Measurements from ENCODE around the gene IYD. TPM values are rescaled to one million over a fixed set of nuclear protein-coding genes. Genes with fewer than 3 reads are reported as not detected.
A peak's percentile ranks its signal among the peaks of the same experiment; 100 is the strongest.

The IYD gene
- total RNA-seq, 2 donors from 2014 or later = not detected

- no peak overlapping the region for H3K27ac Mint-ChIP-seq
- ATAC-seq (no peak), DNase-seq (no peak)
These were observed 23.1 kb downstream of the IYD start for GRCh38 chr6:150391890-150392289.

GRCh38 chr6:150392452-150393220, 23.8 kb downstream of the IYD start:
- ATAC-seq (no peak), DNase-seq (no peak)
- Mint-ChIP-seq H3K4me1 (peaks cover 3% of the 10 kb centered on the region), H3K36me3 (ENCODE audit: low read depth) (no peaks in the 10 kb centered on the region), H3K27ac (no peak overlapping the region), H3K27me3 (peaks cover 32% of the 10 kb centered on the region), H3K4me3 (no peak overlapping the region)
- H3K9me3 ChIP-seq (ENCODE audit: control insufficient read depth, low read length, poor library complexity, severe bottlenecking) = no peaks in the 10 kb centered on the region

More at GRCh38 chr6:150391890-150392289, 23.1 kb downstream of the IYD start:
- Mint-ChIP-seq H3K4me1 (peaks cover 3% of the 10 kb centered on the region), H3K27me3 (peaks cover 33% of the 10 kb centered on the region), H3K4me3 (no peak overlapping the region), H3K36me3 (ENCODE audit: low read depth) (no peaks in the 10 kb centered on the region)
- no peaks in the 10 kb centered on the region for H3K9me3 ChIP-seq (ENCODE audit: control insufficient read depth, low read length, poor library complexity, severe bottlenecking)

GRCh38 chr6:150394053-150394898, 25.5 kb downstream of the IYD start:
- peaks cover 35% of the 10 kb centered on the region for H3K27me3 Mint-ChIP-seq
- peaks cover 3% of the 10 kb centered on the region for H3K4me1 Mint-ChIP-seq
- H3K27ac Mint-ChIP-seq = no peak overlapping the region
- H3K4me3 Mint-ChIP-seq = no peak overlapping the region
- no peaks in the 10 kb centered on the region for H3K36me3 Mint-ChIP-seq (ENCODE audit: low read depth)
- DNase-seq (no peak), ATAC-seq (no peak)
- no peaks in the 10 kb centered on the region for H3K9me3 ChIP-seq (ENCODE audit: control insufficient read depth, low read length, poor library complexity, severe bottlenecking)

- ATAC-seq (no peak), DNase-seq (no peak)
- peaks cover 3% of the 10 kb centered on the region for H3K4me1 Mint-ChIP-seq
- H3K27ac Mint-ChIP-seq = no peak overlapping the region
- H3K36me3 Mint-ChIP-seq (ENCODE audit: low read depth) = no peaks in the 10 kb centered on the region
- H3K9me3 ChIP-seq (ENCODE audit: control insufficient read depth, low read length, poor library complexity, severe bottlenecking) = no peaks in the 10 kb centered on the region
- no peak overlapping the region for H3K4me3 Mint-ChIP-seq
- peaks cover 39% of the 10 kb centered on the region for H3K27me3 Mint-ChIP-seq
These were observed 26.1 kb downstream of the IYD start for GRCh38 chr6:150394899-150395295.

GRCh38 chr6:150395388-150396009, 26.7 kb downstream of the IYD start:
- Mint-ChIP-seq H3K4me1 (peaks cover 3% of the 10 kb centered on the region), H3K27me3 (peaks cover 41% of the 10 kb centered on the region), H3K36me3 (ENCODE audit: low read depth) (no peaks in the 10 kb centered on the region), H3K4me3 (no peak overlapping the region), H3K27ac (no peak overlapping the region)
- ATAC-seq = peak; percentile 64
- no peaks in the 10 kb centered on the region for H3K9me3 ChIP-seq (ENCODE audit: control insufficient read depth, low read length, poor library complexity, severe bottlenecking)
- DNase-seq = no peak

GRCh38 chr6:150403458-150404246, 34.8 kb downstream of the IYD start:
- no peaks in the 10 kb centered on the region for H3K9me3 ChIP-seq (ENCODE audit: control insufficient read depth, low read length, poor library complexity, severe bottlenecking)
- Mint-ChIP-seq H3K36me3 (ENCODE audit: low read depth) (peaks cover 2% of the 10 kb centered on the region), H3K4me3 (no peak overlapping the region), H3K27me3 (peaks cover 59% of the 10 kb centered on the region), H3K4me1 (peaks cover 2% of the 10 kb centered on the region), H3K27ac (no peak overlapping the region)
- DNase-seq (no peak), ATAC-seq (no peak)

GRCh38 chr6:150406948-150407347, 38.1 kb downstream of the IYD start:
- Mint-ChIP-seq H3K4me1 (no peaks in the 10 kb centered on the region), H3K4me3 (no peak overlapping the region), H3K36me3 (ENCODE audit: low read depth) (no peaks in the 10 kb centered on the region), H3K27me3 (peaks cover 57% of the 10 kb centered on the region), H3K27ac (no peak overlapping the region)
- DNase-seq (no peak), ATAC-seq (no peak)
- no peaks in the 10 kb centered on the region for H3K9me3 ChIP-seq (ENCODE audit: control insufficient read depth, low read length, poor library complexity, severe bottlenecking)

GRCh38 chr6:150408842-150409241, 40.0 kb downstream of the IYD start:
- H3K27ac Mint-ChIP-seq = no peak overlapping the region
- DNase-seq = no peak

GRCh38 chr6:150409576-150410066, 40.8 kb downstream of the IYD start:
- Mint-ChIP-seq H3K27ac (no peak overlapping the region), H3K27me3 (peaks cover 66% of the 10 kb centered on the region), H3K36me3 (ENCODE audit: low read depth) (no peaks in the 10 kb centered on the region), H3K4me3 (no peak overlapping the region), H3K4me1 (no peaks in the 10 kb centered on the region)
- DNase-seq = no peak
- no peaks in the 10 kb centered on the region for H3K9me3 ChIP-seq (ENCODE audit: control insufficient read depth, low read length, poor library complexity, severe bottlenecking)
- ATAC-seq = no peak

More at GRCh38 chr6:150408842-150409241, 40.0 kb downstream of the IYD start:
- H3K9me3 ChIP-seq (ENCODE audit: control insufficient read depth, low read length, poor library complexity, severe bottlenecking) = no peaks in the 10 kb centered on the region
- Mint-ChIP-seq H3K36me3 (ENCODE audit: low read depth) (no peaks in the 10 kb centered on the region), H3K4me1 (no peaks in the 10 kb centered on the region), H3K27me3 (peaks cover 59% of the 10 kb centered on the region), H3K4me3 (no peak overlapping the region)
- no peak for ATAC-seq

- H3K4me3 Mint-ChIP-seq = no peak overlapping the region
- no peak for DNase-seq
- peaks cover 72% of the 10 kb centered on the region for H3K27me3 Mint-ChIP-seq
- no peak overlapping the region for H3K27ac Mint-ChIP-seq
- H3K4me1 Mint-ChIP-seq = no peaks in the 10 kb centered on the region
- no peak for ATAC-seq
- H3K9me3 ChIP-seq (ENCODE audit: control insufficient read depth, low read length, poor library complexity, severe bottlenecking) = no peaks in the 10 kb centered on the region
- no peaks in the 10 kb centered on the region for H3K36me3 Mint-ChIP-seq (ENCODE audit: low read depth)
These were observed 41.6 kb downstream of the IYD start for GRCh38 chr6:150410399-150410798.

GRCh38 chr6:150410906-150411305, 42.1 kb downstream of the IYD start:
- no peak overlapping the region for H3K4me3 Mint-ChIP-seq
- DNase-seq = no peak
- H3K27ac Mint-ChIP-seq = no peak overlapping the region
- no peaks in the 10 kb centered on the region for H3K36me3 Mint-ChIP-seq (ENCODE audit: low read depth)
- H3K27me3 Mint-ChIP-seq = peaks cover 76% of the 10 kb centered on the region
- no peak for ATAC-seq
- H3K9me3 ChIP-seq (ENCODE audit: control insufficient read depth, low read length, poor library complexity, severe bottlenecking) = no peaks in the 10 kb centered on the region
- no peaks in the 10 kb centered on the region for H3K4me1 Mint-ChIP-seq

GRCh38 chr6:150412221-150412620, 43.4 kb downstream of the IYD start:
- no peak for DNase-seq
- no peaks in the 10 kb centered on the region for H3K4me1 Mint-ChIP-seq
- H3K27ac Mint-ChIP-seq = no peak overlapping the region
- H3K4me3 Mint-ChIP-seq = no peak overlapping the region
- peaks cover 79% of the 10 kb centered on the region for H3K27me3 Mint-ChIP-seq
- no peaks in the 10 kb centered on the region for H3K36me3 Mint-ChIP-seq (ENCODE audit: low read depth)
- ATAC-seq = no peak
- H3K9me3 ChIP-seq (ENCODE audit: control insufficient read depth, low read length, poor library complexity, severe bottlenecking) = no peaks in the 10 kb centered on the region
